RWPE1 (cell line): ENCODE data around the gene CCNY.

Experiments used
- CTCF ChIA-PET: fragments of 350-600 bp; sonication (Branson Sonifier 250); formaldehyde crosslinking; extraction: SDS; loops from one replicate; lab custom pipeline; 2021; lab: Yijun Ruan, JAX
- POLR2A ChIA-PET: fragments of 400-600 bp; formaldehyde crosslinking; extraction: SDS; loops from one replicate; lab custom pipeline; 2020; ENCODE audit warnings: antibody characterized with exemption; ENCODE audit not compliant: low non-redundant PET; lab: Yijun Ruan, JAX
- DNase-seq: peaks from one replicate; pipeline ENCODE4 v3.0.0; 2012; ENCODE audit warnings: low spot score
- H3K27ac ChIP-seq: fragments of 450-650 bp; 2 replicates; pipeline ENCODE4 v1.5.1; 2017
- TF ChIP-seq, protein P1 (sequence below): fragments of 450-650 bp; conservative IDR thresholded peaks from 2 replicates; pipeline ENCODE4 v1.5.1; 2017; ENCODE audit warnings: low read depth, mild to moderate bottlenecking

The CCNY gene

DNA sequence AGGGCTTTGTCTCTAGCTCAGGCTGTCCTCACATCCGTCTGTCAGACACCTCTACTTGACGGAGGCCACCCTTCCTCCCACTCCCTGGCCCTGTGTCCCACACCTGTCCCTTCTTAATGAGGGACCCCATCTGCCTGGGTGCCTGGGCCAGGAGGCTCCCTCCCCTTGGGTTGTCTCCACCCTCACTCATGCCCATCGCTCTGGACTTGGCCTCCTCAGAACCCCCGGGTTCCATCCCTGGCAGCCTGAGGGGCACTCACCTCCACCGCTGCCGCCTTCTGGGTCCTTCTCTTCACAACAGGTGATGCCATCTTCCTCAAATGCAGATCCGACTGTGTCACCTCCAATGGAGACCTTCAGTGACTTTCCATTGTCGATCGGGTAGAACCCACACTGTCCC is 248.6 kb downstream of the CCNY start:
- TF ChIP-seq, protein P1, sequence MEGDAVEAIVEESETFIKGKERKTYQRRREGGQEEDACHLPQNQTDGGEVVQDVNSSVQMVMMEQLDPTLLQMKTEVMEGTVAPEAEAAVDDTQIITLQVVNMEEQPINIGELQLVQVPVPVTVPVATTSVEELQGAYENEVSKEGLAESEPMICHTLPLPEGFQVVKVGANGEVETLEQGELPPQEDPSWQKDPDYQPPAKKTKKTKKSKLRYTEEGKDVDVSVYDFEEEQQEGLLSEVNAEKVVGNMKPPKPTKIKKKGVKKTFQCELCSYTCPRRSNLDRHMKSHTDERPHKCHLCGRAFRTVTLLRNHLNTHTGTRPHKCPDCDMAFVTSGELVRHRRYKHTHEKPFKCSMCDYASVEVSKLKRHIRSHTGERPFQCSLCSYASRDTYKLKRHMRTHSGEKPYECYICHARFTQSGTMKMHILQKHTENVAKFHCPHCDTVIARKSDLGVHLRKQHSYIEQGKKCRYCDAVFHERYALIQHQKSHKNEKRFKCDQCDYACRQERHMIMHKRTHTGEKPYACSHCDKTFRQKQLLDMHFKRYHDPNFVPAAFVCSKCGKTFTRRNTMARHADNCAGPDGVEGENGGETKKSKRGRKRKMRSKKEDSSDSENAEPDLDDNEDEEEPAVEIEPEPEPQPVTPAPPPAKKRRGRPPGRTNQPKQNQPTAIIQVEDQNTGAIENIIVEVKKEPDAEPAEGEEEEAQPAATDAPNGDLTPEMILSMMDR = no peak
- ChIA-PET CTCF (no interaction called here), POLR2A (no interaction called here)
- H3K27ac ChIP-seq = no peak overlapping the region
- DNase-seq = no peak

DNA sequence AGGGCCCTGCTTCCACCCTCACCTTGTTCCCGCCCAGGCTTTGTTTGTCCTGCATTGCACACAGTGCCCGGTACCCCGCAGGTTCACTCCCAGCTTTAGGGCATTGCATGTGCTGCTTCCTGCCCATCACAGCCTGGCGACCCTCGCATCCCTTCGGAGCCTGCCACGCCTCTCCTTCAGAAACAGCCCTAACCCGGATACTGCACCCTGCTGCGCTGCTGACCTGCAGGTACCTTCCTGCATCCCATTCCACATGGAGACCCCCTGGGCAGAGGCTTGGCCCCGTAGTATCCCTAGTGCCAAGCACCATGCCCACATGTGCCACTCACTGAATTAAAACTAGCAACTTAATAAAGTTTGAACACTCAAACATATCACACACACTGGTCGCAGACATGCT is 249.0 kb downstream of the CCNY start:
- POLR2A ChIA-PET = interaction anchor here (0.5 kb wide), 1 partner anchor 7 kb away, joined by 3 read pairs; no protein-coding TSS in a partner anchor
- no peak for DNase-seq
- TF ChIP-seq, protein P1 = no peak
- no peak overlapping the region for H3K27ac ChIP-seq
- CTCF ChIA-PET = no interaction called here

DNA sequence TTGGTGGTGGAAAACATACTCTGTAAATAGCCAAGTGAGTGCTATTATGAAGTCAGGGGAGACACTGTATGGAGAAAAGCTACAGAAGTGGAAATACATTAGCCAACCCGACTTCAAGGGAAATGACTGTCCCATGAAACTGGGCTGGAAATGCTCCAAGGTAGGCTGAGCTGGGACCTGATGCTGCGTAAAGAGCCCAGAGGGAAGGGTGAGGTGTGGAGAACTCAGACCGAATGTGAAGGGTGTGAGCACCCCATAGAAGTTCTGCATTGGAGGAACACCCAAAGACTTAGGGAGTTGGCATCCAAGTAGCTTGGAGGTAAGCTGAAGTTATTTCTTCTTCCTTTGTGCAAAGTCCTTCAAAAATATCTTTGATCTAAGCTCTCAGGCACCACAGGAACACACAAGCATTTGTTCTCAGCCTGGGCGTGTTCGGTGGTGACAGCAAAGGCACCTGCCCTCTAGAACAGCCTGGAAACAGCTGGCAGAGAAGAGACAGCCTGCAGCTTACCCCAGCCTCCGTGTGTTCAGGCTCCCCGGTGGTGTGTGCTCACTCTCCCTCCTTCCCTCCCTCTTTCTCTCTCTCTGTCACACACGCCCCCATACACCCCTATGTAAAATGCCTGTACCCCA is 249.7 kb downstream of the CCNY start:
- no peak overlapping the region for H3K27ac ChIP-seq
- POLR2A ChIA-PET = interaction anchor here (0.5 kb wide), 1 partner anchor 8 kb away, joined by 3 read pairs; no protein-coding TSS in a partner anchor
- DNase-seq = no peak
- TF ChIP-seq, protein P1 = no peak
- CTCF ChIA-PET = no interaction called here

DNA sequence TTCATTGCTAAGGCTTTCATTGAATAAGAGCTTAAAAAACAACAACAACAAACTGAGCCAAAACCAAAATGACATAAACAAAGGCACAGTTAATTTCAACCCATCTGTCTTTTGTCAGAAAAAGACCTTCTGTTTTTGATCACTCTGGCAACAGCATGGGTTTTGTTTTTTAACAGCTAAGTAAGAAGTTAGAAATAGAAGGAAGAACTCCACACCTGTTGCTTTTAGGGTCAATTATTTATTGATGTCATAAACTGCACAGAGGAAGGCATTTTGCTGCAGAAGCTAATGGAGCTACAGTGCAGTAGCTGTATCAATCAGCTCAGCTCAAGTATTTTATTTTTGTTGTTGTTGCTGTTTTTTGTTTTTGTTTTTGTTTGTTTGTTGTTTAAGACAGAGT is 252.5 kb downstream of the CCNY start:
- POLR2A ChIA-PET = no interaction called here
- CTCF ChIA-PET = no interaction called here
- no peak for DNase-seq

DNA sequence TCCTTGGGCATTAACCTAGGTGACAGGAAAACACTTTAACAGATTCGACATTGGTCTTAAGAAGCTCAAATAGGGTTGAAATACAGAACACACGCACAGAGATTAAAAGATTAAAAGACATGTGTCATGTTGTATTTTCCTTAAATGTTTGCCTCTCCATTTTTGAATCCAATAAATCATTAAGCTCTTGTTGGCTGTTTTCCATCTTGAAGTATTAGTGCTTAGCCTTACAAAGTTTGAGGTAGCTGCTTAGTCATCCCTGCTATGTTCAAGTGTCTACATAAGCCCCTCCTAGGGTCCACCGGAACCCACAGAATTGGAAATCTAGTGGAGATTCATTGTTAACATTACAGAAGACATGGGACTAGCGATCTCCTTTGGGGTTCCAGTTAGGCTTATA is 256.1 kb downstream of the CCNY start:
- TF ChIP-seq, protein P1 = no peak
- H3K27ac ChIP-seq = no peak overlapping the region
- POLR2A ChIA-PET = no interaction called here
- DNase-seq = no peak
- CTCF ChIA-PET = interaction anchor here (0.6 kb wide), 1 partner anchor 41 kb away, joined by 4 read pairs; no protein-coding TSS in a partner anchor

More for the DNA sequence above, 252.5 kb downstream of the CCNY start:
- H3K27ac ChIP-seq = no peak overlapping the region
- TF ChIP-seq, protein P1 = no peak

DNA sequence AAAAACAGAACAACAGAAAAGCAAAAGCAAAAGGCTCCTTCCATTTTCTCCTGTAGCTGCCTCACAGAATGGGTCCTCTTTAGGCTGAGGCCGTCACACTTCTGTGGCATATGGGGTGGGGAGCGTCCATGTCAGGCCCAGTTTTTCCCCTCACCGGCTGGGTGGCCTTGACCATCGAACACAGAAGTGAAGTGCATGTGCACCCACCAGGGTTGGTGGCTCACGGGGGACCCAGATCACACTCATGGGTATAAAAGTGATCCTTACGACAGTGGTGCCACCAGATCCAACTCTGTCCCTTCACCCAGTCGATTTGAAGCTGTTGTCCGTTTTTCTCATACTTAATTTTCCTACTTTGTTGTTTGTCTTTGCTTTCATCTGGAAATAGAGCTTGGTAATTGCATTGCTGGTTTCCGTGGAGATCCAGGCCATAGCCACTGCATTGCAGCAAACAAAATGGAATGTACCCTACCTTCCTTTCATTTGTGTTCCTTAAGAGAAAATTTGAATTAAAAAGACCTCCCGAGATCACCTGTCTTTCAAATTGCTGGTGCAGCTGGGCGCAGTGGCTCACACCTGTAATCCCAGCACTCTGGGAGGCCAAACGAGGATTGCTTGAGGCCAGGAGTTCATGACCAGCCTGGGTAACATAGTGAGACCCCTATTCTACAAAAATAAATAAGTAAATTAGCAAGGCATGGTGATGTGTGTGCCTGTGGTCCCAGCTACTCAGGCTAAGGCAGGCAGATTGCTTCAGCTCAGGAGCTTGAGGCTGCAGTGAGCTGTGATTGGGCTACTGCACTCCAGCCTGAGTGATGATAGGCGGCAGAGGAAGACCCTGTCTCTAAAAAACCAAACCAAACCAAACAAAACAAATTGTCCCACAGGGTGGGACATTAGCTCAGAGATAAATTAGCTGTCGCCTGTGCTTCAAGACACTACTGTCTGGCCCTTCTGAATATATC is 258.1 kb downstream of the CCNY start:
- ChIA-PET POLR2A (no interaction called here), CTCF (interaction anchor here (0.5 kb wide), 1 partner anchor 1838 kb away, joined by 4 read pairs; no protein-coding TSS in a partner anchor)
- H3K27ac ChIP-seq = no peak overlapping the region
- no peak for DNase-seq
- TF ChIP-seq, protein P1 = no peak
